T-helper 9 cell (primary cell): ENCODE data around the gene KIF2C.
A peak's percentile ranks its signal among the peaks of the same experiment; 100 is the strongest.
"Not testable (repeated sequence)": the region's sequence is repeated elsewhere in the genome, so short reads cannot be mapped to it uniquely, and the experiment has no call there.

Experiments used
- DNase-seq: peaks from one replicate; pipeline ENCODE4 v3.0.0-alpha.2; 2020

Gene KIF2C

DNA sequence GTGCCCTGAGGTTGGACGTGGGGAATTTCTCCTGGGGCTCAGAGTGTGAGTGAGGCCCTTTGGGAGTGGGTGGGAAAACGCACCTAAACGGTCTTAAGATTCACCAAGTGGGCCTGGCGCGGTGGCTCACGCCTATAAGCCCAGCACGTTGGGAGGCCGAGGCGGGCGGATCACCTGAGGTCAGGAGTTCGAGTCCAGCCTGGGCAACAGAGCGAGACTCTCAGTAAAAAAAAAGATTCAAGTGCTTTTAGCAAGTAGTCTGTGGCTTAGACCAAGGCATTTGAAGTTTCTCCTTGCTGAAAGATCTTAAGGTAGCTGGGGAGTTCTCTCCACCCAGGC lies 37.1 kb downstream of the KIF2C start:
- no peak for DNase-seq

DNA sequence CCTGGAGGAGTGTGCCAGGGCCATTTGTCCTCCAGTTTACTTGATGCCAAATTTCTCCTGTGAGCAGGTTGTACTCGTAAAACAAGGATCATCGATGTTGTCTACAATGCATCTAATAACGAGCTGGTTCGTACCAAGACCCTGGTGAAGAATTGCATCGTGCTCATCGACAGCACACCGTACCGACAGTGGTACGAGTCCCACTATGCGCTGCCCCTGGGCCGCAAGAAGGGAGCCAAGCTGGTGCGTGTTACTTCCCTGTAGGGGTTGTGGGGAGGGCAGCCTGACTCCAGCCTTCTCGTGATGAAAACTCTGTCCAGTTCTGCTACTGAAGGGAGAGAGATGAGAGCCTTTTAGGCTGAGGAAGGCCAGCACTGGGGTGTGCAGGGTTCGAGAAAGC lies 37.9 kb downstream of the KIF2C start:
- DNase-seq = no peak

DNA sequence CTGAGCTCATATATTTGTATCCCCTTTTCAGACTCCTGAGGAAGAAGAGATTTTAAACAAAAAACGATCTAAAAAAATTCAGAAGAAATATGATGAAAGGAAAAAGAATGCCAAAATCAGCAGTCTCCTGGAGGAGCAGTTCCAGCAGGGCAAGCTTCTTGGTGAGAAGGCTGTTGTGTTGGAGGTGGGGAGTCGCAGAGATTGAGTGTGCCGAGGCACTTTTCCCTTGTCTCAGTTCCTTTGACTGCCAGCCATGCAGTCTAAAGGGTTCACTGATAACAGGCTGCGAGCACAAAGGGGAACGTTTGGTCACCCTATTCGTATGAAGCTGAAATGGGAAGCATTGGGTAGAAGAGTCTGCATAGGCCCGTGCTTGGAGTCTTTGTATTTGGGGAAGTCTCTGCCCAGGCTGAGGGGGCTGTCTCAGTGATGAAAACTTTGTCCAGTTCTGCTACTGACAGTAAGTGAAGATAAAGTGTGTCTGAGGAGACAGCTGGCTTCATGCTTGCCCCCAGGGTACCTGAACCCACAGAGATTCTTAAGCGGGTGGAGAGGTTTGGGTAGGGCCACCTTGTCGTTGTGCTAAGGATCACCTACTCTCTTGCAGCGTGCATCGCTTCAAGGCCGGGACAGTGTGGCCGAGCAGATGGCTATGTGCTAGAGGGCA lies 38.5 kb downstream of the KIF2C start:
- DNase-seq = no peak

DNA sequence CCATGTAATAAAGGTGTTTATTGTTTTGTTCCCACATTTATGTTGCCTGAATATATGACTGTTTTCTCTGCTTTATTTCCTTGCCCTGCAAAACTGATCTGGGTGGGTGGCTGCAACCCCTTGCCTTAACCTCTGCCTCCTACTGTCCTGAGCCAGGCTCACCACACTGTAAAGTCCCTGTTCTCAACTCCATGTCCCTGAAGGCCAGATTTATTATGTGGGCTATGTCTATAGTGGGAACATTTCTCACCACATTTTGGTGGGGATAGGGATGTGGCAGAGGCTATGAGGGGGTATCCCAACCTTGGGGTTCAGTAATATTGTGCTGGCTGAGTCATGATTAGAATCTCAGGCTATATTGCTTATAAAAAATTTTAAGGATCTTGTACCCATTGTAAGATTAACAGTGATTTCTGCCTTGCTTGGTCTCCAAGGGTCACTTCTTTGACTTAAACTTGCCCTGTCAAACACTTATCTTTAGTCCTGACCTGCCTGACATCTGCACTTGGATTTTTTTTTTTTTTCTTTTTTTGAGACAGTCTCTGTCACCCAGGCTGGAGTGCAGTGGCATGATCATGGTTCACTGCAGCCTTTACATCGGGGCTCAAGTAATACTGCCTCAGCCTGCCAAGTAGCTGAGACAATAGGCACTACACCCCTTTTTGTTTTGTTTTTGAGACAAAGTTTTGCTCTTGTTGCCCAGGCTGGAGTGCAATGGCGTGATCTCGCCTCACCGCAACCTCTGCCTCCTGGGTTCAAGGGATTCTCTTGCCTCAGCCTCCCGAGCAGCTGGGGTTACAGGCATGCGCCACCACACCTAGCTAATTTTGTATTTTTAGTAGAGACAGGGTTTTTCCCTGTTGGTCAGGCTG lies 39.3 kb downstream of the KIF2C start:
- no peak for DNase-seq

DNA sequence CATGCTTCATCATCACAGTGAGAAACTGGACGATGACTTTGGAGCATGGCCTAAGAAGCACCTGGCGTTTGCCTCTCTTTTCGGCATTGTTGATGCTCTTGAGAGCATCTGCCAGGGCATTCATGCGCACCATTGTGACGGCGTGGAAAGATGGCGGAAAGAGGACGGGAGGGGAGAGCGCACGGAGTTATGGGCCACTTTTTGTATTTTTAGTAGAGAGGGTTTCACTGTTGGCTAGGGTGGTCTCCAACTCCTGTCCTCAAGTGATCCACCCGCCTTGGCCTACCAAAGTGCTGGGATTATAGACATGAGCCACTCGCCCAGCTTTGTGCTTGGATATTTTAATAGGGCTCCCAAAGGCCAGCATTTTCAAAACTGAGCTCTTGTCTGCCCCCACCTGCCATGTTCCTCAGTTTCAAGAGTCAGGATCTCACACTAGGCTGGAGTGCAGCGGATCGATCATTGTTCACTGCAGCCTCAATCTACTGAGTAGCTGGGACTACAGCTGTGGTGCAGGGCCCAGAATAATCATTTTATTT lies 41.0 kb downstream of the KIF2C start:
- no peak for DNase-seq

DNA sequence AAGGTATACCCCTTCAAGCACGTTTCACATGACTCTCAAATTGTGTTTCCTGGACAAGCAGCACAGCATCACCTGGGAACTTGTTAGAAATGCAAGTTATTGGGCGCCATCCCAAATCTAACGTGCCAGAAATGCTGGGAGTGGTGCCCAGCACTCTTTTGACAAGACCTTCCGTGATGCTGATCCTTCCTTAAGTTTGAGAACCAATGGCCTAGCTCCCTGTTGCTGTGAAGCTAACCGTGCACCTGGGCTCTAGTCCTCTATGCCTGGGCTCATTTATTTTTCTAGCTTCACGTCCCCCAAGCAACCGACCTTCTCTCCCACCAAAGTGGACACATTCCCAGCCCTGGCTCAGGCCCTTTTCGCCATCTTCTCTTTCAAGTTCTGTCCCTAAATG lies 44.1 kb downstream of the KIF2C start:
- no peak for DNase-seq

DNA sequence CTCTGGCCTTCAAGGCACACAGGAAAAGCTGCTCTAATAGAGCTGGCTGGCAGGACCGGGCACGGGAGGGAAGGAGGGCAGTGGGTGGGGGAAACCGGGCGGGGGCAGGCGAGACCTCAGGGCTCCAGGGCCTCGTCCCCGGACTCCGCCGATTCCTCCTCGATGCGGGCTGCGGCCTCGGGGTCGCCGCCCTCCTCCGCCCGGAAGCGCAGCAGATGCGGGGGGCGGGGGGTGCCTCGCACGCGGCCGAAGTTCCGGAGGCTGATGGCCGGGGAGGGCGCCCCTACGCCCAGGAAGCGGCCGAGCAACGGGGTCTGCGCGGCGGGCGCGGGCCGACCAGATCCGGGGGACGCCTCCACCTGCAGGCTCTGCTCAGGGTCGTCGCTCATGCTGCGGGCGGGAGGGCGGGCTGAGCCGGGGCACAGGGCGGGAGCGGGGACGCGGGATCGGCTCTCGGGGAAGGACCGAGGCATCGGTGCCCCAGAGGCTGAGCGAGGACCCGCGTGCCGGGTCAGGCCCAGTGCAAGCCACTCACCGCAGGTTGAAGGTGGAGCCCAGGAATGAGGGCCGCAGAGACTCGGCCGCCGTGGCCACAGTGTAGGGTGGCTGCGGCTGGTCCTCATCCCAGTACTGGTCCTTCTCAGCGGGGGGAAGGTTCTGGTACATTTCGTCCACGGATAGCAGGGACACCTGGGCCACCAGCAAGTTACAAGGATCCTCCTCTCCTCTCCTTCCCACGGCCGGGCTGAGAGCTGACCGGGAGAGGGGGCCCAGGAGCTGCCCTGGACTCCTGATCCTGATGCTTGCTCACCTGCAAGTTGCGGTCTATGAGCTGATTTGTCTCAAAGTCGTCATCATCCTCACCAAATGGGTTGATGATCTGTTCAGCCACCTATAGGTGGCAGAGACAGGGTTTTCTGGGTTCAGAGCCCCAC lies 44.7 kb downstream of the KIF2C start:
- peak; percentile 25 for DNase-seq

DNA sequence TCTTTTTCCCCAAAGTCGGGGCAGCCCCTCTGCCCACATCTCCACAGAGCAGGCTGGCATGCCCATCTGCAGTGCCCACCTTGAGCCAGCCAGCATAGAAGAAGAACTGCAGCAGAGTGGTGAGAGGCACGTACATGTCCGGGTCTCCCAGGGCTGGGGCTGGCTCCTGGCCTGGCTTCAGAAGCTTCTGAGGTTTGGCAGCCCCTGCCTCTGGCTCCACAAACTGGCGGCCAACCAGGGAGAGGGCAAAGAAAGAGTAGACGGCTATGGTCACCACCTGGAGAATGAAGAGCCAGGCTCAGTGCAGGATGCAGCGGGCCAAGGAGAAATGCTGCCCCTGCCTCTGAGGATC lies 45.4 kb downstream of the KIF2C start:
- no peak for DNase-seq

DNA sequence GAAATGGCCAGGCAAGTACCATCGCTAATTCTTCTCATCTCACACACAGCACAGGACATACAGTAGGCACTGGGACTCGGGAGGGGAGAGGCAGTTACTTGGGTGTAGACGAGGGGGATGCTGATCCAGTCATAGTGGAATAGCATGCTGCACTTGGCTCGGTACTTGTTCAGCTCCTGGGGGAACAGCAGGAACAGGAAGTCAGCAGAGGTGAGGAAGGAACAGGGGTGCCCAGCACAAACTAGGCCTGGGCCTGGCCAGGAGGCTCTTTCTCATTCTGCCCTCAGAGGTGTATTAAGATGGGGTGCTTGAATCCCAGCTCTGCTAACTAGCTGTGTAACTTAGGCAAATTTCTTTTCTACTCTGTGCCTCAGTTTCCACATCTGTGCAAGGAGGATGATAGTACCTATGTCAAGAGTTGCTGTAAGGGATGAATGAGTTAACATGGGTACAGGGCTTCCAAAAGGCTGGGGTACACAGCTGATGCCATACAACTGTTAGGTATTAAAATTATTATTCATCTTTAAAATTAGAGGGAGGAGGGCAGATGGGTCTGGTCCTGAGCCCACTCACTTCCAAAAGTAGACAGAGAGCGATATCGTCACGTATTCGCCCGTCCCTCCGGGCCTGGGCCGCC lies 46.0 kb downstream of the KIF2C start:
- no peak for DNase-seq

DNA sequence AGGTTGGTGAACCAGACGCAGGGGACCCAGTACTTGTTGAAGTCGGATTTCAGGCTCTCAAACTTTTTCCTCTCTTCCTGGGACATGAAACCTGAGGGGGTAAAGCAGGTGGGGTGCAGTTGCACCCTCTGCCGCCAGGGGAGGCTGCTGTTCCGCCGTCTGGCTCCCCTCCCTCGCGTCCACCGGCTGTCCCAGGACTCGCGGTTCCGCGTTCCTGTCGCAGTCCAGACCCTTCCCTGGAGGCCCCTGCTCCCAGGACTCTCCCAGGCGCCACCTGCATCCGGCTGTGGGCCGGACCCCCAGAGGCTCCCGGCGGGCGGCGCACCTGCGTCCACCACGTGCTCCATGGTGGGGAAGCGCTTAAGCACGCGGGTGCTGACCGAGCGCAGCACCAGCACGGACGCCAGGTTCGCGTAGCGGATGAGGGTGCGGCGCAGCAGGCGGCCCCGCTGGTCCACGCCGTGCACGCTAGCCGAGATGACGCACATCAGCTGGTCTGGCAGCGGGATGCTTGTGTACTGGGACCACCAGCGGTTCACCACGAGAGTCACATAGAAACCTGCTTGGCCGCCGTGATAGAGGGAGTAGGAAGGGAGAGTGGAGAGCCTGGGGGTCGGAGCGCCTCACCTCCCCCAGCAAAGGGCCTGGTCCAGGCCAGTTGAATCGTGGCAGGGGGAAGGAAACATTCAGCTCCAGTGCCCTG lies 46.7 kb downstream of the KIF2C start:
- peak; percentile 76 for DNase-seq

DNA sequence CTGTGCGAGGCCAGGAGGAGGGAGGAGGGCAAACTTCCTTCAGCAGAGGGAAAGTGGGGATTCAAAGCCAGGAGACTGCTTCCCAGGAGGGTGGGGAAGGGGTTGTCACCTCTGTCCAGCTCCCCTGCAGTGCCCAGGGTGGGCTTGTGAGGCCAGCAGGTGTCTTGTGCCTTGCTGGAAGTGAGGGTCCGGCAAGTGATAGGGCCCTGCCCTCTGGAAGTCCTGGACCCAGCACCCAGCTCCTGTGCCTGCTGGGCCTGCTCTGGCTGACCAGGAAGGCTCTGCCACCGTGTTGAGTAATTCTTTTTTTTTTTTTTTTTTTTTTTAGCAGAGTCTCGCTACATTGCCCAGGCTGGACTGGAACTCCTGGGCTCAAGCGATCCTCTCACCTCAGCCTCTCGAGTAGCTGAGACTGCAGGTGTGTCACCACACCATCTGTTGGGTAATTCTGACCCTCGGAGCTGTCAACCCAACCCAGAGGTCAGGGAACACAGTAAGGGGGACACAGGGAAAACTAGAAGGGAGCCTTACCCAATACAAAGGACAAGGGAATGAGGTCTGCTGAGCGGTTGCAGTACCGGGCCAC lies 47.3 kb downstream of the KIF2C start:
- no peak for DNase-seq

DNA sequence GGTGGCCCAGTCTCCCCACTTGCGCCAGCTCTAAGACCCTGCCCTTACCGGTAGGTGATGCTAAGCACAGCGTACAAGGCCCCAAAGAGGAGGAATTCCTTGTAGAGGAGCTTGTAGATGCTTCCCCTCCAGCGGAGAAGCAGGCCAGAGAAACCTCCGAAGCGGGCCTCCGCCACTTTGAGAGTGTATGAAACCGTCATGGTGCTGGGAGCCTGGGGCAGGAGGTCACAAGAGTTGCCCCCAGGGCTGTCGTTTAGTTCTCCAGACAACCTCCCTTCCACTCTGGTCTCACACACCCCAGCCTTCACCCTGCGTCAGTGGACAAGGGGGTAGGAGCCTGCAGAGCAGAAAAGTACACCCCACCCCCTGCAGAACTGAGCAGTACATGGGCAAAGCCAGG lies 47.9 kb downstream of the KIF2C start:
- DNase-seq = no peak

DNA sequence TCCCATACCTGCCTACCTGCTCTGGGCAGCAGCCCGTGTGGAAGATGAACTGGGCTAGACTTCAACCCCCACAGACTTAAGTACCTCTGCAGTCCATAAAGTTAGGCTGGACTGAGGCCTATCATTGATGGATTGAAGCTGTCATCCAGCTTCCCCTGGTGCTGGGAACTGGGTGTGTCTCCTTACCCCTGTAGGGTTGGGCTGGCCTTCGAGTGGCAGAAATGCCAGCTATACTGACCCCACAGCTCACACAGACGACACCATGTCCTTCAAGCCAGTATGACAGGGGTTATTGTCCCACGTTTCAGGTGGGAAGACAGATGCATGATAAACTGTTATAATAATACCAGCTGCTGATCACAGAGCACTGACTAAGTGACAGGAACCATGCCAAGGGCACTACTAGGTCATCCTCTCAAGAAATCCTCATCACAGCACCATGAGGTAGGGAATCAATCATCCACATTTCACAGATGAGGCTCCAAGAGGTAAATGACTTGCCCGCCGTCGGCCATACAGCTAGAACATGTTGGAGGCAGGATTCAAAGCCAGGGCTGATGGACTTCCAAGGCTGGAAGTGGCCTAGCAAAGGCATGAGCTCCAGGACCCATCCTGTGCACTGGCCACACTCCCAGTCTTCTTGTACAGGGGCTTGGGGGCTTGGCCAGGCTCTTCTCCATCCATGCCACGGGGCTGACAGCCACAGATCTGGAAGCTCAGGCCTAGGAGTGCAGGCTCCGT lies 48.7 kb downstream of the KIF2C start, which contains the start of gene BEST4:
Gene BEST4, minus strand, starts transcription at position 51 of the 741 bp plus-strand sequence. CDS start 465 bp downstream, outside the sequence.
- no peak for DNase-seq

DNA sequence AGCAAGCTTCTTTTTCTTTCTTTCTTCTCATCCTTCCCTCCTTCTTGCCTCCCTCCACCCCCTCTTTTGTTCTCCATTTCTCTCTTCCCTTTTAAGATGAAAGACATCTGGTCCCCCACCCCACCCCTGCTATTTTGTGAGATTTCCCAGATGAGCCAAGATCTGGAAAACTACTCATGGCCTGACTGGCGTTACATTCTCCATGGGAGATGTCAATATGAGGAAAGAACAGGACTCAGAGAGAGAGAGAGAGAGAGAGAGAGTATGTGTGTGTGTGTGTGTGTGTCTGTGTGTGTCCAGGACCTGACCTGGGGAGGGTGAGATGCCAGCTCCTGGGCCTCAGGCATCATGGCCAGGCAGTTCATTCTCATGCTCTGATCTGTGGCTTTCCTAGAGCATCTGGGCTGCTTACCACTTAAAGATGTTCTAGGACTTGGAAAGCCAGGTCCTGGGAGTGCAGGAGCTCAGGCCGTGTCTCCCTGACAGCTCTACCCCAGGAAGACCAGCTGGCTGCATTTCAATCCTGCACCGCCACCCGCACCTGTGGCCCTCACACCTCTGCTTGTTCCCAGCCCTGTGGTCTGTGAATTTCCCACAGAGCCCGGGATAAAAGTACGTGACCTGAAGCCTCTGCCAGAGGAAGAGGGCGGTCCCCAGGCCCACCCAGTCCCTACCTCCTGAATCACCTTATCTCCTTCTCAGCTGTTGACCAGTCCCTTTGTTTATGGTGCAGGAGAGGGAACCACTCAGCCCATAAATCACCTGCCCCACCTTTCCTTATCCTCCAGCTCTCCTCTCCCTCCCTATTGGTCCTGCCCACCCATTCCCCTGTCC lies 51.5 kb downstream of the KIF2C start:
- no peak for DNase-seq

DNA sequence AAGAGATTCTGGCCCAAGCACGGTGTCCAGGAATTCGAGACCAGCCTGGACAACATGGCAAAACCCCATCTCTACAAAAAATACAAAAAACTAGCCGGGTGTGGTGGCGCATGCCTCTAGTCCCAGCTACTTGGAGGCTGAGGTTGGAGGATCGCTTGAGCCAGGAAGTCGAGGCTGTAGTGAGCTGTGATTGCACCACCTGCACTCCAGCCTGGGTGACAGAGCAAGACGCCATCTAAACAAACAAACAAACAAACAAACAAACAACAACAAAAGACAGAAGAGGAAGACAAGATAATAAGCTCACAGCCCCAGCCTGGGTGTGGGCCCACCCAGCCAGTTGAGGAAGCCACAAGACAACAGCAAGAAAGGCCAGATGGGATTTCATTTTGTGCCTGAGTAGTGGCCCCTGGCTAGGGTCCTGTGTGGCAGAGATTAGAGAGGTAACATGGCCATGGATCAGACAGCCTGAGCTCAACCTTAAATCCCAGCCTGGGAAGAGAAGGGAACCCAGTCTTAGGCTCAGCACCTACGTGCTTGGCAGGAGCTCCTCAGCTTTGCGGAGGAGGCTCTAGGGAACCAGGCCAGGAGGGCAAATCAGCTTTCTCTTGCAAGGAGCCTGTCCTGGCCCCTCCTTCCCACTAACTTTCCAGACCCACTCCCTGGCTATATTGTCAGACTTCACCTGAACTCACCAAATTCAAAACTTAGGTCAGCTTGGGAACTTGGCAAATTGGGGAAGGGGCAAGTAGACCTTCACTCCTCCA lies 53.3 kb downstream of the KIF2C start:
- no peak for DNase-seq

DNA sequence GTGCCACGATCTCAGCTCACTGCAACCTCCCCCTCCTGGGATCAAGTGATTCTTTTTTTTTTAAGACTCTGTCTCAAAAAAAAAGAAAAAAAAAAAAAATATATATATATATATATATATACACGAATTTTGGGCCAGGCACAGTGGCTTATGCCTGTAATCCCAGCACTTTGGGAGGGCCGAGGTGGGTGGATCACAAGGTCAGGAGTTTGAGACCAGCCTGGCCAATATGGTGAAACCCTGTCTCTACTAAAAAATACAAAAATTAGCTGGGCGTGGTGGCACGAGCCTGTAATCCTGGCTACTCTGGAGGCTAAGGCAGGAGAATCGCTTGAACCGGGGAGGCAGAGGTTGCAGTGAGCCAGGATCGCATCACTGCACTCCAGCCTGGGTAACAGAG lies 58.2 kb downstream of the KIF2C start:
- not testable (repeated sequence) for DNase-seq

DNA sequence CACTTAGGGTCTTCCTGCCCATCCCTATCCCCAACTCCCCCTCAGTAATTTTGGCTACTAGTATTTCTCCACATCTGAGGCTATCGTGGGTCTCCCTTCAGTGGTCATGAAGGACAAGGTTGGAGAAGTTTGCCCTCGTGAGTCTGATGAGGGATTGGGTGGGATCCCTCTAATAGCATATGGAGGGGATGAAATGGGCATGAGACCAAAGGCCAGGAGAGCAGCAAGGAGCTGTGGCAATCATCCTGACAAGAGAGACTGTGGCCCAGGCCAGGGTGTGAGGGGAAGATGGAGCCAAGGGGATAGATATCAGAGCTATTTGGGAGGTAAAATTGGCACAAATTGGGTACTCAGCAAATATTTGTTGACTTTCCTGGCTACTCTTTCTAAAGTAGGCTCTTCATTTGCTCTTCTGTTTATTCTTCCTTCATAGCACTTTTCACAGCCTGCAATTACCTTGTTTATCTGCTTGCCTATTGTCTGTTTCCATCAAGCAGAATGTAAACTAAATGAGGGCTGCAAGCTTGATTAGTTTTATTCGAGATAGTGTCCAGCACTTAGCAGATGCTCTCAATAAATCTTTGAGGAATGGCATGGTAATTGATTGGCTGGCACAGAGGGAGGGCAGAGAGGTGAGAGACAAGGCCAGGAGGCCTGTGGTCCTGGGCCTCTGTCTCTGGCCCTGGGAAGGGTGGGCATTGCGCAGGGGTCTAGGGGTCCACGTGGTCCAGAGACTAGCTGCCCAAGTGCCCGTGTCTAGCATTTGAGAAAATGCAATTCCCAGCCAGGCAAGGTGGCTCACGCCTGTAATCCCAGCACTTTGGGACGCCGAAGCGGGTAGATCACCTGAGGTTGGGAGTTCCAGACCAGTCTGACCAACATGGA lies 59.1 kb downstream of the KIF2C start:
- DNase-seq = no peak
